DMS153 treated with DMSO at 0.1 percent for 48 hours (cell line): ENCODE measurements around the gene MPIG6B.

ENCODE experiments used
- DNase-seq: peaks from one replicate; lab custom pipeline; 2025; ENCODE audit not compliant: unreplicated experiment; lab: John Stamatoyannopoulos, UW

Gene MPIG6B

DNA sequence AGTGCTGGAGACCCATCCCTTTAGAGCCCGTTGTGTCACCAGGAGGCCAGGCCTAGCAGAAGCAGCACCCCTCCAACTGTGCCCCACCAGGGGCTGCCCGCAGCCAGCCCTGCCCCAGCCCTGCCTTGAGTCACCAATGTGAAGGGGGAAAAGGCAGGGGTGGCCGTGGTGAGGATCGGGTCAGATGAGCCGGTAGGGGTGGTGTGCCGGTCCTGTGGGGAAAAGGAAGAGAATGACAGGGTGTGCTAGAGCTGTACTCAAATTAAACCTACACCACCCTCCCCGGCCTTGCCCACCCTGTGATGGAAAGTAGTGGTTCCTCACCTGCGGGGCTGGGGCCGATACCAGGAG, 42.4 kb downstream of the MPIG6B start:
- DNase-seq = no peak

DNA sequence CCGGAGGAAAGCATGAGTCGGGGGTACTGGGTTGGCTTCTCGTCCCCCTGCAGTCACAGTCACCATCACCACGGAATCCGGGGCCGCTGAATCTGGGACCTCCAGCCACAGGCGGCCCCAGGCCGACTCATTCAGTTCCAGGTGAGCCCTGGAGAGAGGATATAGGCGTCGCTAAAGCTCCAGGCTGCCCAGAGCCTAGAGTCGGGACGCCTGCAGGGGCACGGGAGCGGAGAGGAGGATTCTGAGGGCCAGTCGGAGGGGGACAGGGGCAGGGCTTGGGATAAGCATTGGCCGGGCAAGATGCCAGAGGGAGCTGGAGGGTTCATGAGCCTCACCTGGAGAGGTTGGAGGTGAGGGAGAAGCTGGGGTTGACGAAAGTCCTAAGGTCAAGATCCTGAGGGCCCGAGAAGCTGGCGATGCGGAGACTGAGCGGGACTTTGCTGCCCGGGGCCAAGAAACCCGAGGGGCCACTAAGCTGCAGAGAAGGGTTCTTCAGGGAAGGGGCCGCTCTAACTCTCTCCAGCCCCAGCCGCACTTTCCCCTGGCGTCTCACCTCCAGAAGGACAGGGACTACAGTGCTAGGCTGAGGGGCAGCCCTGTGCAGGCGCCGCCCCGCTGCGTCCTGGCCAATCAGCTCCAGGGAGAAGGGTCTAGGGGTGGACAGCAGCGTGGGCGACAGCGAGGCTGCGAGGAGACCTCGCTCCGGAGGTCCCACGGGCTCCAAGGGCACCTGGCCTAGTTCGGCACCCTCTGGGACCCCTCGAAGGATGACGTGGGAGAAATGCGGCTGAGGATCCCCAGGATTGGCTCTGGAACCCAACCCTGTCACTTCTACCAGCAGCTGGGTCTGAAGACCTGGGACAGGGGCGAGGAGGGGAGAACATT, 43.0 kb downstream of the MPIG6B start:
- no peak for DNase-seq

DNA sequence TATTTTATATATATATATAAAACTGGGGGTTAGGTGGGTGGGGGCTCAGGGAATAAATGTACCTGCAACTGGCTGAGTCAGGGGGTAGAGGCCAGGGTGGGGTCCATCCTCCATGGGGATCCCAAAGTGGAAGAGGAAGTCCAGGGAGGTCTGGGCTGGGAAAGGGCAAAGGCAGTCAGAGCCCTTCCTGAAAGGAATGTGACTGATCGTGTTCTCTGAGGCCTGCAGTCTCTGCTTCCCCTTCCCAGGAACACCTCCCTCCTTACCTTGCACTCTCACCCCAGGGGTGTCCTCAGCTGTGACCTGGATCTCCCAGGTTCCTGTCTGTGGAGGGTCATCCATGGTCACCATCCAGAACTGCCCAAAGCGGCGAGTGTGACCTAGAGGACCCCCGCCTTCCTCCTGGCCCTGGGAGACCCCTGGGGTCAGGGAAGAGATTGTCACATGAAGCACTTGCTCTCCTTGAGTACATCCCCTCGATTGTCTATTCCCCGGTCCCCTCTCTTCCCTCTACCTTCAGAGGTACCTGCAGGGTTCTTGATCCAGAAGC, 44.0 kb downstream of the MPIG6B start:
- no peak for DNase-seq

DNA sequence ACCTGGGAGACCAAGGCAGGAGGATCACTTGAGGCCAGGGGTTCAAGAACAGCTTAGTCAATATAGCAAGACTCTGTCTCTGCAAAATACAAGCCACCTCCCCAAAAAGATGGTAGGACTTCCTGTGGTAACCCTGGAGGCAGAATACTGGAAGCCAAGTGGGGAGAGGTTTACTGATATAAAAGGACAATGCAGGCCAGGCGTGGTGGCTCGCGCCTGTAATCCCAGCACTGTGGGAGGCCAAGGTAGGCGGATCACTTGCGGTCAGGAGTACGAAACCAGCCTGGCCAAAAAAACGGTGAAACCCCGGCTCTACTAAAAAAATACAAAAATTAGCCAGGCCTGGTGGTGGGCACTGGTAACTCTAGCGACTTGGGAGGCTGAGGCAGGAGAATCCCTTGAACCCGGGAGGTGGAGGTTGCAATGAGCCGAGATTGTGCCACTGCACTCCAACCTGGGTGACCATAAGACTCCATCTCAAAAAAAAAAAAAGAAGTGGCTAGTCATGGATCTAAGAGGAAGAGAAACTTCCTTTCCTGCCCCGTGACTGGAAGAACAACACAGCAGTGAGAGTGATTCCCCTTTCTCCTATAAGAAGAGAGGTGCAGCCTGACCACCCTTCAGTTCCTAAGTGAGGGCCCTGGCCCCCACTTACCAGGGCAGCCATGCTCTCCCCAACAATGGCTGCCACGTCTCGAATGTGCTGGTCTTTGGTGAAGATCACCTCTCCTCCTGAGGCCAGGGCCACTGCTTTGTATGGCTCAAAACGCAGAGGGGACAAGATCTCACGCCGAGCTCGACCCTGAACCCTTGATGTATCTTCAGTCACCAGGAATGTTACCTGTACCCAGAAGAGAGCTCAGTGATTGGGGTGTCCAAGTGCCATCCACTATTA, 45.4 kb downstream of the MPIG6B start:
- DNase-seq = no peak

DNA sequence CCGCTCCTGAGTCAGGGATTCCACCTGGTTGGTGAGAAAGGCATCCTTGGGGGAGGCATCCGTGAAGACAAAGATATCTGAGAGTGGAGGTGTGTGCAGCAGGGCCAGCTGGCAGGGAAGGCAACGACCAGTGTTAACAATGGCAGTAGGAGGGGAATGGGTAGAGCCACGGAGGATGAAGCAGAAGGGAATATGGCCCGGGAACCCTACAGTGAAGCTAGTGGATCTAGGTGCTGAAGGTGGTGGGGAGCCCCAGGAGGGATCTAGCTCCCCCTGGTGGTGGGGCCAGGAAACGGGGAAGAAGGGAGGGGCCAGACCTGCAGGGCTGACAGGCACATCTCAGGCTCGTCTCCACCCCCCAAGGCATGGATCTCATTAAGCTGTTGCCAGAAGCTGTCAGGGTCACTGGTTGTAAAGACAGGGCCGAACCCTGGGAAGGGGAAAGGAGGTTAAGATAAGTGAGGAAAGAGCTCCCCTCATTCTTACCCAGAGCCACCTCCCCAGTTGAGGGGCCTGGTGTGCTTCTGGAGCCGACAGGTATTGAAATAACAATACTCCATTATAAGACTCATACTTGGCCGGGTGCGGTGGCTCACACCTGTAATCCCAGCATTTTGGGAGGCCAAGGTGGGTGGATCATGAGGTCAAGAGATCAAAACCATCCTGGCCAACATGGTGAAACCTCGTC, 46.7 kb downstream of the MPIG6B start:
- peak; percentile 36 for DNase-seq

DNA sequence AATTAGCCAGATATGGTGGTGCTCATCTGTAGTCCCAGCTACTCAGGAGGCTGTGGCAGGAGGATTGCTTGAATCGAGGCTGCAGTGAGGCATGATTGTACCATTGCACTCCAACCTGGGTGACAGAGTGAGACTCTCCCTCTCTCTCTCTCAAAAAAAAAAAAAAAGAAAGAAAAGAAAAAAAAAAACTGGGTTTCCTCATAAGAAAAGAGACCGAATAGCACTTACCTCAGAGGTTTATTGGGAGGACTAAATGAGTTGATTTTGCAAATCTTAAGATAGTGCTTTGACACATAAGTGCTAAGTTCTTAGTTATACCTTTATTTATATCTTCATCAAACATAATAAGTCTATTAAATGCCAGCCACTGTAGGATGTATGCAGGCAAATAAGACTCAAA, 47.7 kb downstream of the MPIG6B start:
- no peak for DNase-seq

DNA sequence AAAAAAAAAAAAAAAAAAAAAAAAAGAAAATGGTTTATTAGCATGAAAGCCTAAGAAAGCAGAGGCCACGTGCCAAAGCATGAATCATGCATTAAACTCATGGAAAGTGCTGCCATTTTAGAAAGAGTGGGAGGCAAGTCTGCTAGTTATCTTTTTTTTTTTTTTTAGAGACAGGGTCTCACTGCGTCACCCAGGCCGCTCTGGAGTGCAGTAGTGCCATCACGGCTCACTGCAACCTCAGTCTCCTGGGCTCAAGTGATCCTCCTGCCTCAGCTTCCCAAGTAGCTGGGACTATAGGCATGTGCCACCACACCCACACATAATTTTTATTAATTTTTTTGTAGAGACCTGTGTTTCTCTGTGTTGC, 48.8 kb downstream of the MPIG6B start:
- no peak for DNase-seq

DNA sequence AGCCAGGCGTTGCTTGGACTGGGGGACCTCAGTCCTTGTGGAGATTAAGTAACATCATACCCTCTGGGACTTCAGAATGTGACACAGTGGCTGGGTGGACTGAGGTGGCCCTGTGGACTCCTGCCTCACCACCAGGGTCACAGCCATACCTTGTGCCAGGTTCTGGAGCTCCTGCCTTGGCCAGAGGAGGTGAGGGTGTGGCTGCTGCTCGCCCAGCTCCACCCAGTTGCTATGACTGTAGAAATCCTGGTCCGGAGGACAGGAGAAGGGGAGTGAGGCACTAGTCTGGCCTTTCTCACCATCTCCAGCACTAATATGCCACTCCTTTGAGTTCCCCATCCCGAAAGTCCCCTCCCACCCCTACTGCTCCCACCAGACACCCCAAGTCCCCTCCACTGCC, 52.0 kb downstream of the MPIG6B start:
- DNase-seq = no peak

DNA sequence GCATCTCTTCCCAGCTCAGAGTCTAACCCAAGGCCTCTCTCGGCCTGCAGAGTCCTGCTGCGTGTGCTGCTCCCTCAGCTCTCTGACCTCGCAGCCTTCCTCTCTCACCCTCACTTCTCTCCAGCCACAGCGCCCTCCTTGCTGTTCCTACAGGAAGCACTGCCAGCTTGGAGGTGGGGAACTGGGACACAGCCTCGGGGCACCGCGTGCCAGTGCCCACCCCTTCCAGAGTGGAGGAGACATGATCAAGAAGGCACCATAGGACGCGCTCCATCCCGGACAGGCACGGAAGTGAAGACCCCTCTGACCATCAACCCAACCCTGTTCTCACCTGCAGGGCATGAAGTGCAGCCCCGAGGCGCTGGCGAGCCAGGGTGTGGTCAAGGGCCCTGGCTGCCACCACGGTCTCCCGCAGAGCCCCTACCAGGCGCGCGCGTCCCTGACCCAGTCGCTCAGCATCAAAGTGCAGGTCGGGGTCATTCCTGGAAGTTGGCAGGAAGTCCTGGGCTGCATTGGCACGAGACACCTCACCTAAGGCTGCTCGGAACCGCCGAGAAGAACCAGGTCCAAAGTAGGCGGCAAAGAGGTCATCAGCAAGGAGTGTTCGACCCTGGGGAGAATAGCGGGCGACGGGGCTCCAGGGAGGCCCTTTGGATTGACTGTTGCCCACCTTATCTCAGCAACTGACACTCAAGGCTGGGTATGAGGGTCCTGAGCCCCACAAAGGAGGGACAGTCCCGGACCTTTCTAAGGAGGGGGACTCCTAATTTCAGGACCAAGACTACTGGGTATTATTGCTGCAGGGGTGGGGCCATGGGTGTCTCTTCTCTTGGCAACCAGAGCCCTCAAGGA, 52.7 kb downstream of the MPIG6B start:
- no peak for DNase-seq
